HG03039 (cell line): ENCODE data around the gene AFMID.
A peak's percentile ranks its signal among the peaks of the same experiment; 100 is the strongest.
"Not testable (repeated sequence)": the region's sequence is repeated elsewhere in the genome, so short reads cannot be mapped to it uniquely, and the experiment has no call there.

Experiments used
- ATAC-seq: cut with Tn5 transposase; IDR thresholded peaks from one replicate; pipeline ENCODE4 v1.9.1; 2021; ENCODE audit warnings: mild to moderate bottlenecking, moderate library complexity; ENCODE audit not compliant: unreplicated experiment

The AFMID gene, protein sequence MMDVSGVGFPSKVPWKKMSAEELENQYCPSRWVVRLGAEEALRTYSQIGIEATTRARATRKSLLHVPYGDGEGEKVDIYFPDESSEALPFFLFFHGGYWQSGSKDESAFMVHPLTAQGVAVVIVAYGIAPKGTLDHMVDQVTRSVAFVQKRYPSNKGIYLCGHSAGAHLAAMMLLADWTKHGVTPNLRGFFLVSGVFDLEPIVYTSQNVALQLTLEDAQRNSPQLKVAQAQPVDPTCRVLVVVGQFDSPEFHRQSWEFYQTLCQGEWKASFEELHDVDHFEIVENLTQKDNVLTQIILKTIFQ

GRCh38 chr17:78186692-78187595, at the start of gene AFMID, which contains the start of gene TK1:
TSS of gene AFMID (plus strand) at chr17:78187362. CDS start at chr17:78187371, 9 bp downstream.
TSS of gene TK1 (minus strand) at chr17:78187052. CDS start at chr17:78186994, 58 bp downstream.
- peak; percentile 79 for ATAC-seq

- no peak for ATAC-seq
Observed at GRCh38 chr17:78137392-78138203, 49.6 kb upstream of the AFMID start.

GRCh38 chr17:78138204-78139060, 48.7 kb upstream of the AFMID start:
- no peak for ATAC-seq

- ATAC-seq = not testable (repeated sequence)
Observed at GRCh38 chr17:78139861-78140168, 47.3 kb upstream of the AFMID start.

DNA sequence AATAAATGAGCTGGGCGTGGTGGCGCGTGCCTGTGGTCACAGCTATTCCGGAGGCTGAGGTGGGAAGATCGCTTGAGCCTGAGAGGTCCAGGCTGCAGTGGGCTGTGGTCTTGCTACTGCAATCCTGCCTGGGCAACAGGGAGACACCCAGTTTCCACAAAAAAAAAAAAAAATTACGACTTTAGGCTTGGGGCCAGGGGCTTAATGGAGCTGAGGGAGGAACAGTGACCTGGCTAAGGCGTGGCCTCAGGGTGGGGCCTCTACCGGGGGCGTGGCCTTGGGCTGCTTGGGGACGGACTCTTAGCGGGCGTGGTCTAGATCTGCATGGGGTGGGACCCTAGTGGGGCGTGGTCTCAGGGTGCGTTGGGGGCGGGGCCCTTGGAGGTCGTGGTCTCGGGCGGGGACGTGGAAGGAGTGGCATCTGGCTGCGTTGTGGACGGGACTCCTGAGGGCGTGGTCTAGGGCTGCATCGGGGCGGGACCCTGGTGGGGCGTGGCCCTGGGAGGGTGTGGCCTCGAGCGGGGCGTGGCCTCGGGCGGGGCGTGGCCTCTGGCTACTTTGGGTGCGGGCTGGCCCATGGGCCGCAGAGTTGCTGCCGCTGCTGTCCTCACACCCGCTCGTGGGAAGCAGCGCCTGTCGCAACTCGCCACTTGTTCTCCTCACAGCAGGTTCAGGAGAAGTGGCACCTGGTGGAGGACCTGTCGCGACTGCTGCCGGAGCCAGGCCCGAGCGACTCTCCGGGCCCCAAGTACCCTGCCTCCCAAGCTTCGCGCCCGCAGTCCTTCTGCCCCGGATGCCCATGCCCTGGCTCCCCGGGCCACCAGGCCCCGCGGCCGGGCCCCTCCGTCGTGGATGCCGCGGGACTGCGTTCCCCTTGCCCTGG, 46.8 kb upstream of the AFMID start:
- ATAC-seq = peak; percentile 57

- no peak for ATAC-seq
Observed at GRCh38 chr17:78141437-78142118, 45.6 kb upstream of the AFMID start.

DNA sequence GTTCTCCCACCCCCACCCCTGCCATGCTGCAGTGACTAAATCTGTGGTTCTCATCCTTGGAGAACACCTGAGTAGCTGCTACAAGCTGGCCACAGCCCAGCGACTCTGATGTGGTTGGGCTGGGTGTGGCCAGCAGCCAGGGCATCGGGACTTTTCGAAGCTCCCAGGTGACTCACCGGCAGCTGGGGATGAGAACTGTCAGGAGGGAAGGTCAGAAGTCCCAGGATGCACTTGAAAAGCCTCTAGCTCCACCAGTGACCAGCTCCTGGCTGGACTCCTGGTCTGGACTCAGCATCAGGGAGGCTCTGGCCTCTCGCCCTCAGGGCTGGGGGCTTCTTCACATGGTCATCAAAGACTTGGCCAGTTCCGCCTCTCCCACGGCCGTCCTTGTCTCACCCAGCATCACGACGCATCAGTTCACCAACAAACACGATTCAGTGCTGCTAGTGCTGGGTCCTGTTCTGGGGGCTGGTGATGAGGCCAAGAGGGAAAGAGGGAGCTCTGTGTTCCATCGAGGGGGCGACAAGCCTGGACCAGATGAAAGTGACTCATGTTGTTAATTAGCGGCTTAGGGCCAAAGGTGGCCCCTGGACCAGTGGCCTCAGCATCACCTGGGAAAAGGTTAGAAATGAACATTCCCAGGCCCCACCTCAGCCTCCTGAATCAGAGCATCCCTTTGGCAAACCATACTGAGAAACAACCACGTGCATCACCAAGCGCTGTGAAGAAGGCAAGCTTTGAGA, 44.9 kb upstream of the AFMID start:
- no peak for ATAC-seq

DNA sequence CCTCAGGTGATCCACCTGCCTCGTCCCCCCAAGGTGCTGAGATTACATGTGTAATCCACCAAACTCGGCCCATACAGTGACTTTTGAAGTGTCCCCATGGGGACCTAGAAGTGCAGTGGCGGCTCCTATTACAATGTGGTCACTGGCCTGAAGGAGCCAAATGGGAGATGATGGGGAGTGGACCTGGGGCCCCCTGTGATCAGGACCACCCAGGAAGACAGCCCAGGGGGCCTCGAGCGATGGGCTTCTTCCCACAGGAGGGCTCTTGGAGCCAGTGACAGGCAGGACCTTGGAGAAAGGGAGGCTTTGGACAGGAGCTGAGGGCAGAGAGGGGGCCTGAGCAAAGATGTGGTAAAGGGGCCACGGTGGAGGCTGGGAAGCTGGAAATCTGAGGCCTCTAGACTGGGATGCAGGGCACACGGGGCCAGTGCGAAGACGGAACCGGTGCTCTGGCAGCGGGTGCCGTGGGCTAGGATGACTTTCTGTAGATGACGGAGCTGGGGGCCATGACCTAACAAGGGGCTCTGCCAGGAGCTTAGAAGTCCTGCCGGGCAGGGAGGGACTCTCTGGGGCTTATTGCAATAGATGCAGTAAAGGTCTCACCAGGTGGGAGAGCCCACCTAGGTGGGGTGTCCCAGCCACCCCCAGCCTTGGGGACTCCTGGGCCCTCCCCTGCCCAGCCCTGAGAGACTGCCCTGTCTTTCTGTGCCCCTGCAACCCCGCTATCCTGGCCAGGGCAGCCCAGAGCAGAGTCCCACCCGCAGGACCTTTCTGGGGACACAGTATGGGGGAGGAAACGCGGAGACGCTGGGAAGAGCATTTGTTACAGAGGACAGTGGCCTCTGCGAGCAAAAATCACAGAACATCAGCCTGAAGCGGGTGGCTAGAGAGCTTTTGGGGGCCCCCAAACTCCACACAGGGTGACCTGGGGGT, 43.7 kb upstream of the AFMID start:
- no peak for ATAC-seq

GRCh38 chr17:78144147-78144719, 42.9 kb upstream of the AFMID start:
- ATAC-seq = no peak

DNA sequence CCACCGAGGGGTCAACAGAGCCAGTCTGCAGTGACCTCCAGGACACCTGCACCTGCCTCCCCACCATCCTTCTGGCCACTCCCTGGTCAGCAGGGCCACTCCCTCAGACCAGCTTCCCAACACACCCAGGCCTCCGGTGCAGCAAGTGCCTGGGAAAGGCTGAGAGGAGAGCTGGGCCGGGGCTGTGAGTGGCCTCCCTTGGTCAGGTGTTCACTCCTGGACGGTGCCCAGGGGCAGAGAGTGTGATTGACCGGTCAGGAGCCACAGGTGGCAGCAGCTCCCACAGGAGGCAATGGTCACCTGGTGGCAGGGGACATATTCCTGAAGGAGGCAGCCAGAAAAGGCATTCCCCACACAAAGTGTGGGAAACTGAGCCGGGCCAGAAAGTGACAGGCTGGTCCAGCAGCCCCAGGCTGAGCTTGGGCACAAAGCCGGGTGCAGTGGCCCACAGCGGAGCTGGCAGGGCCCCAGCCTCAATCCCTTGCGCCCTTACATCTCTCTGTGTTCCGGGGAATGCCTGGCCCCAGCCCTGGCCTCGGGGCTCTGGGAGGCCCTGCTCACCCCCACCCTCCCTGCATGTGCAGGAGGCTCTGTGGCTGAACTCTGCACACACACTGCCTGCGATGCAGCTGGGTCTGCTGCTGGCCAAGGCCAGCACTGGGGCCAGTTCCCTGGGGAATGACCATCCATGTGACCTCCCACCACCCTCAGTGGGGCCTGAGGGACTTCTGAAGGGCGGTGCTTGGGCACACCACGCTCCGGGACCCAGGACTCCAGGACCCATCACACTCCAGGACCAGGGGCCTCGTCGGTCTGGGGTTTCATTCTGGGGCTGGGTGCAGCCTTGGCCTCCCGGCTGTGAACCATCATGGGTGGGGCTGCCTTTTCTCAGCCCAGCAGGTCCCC, 42.2 kb upstream of the AFMID start:
- no peak for ATAC-seq

DNA sequence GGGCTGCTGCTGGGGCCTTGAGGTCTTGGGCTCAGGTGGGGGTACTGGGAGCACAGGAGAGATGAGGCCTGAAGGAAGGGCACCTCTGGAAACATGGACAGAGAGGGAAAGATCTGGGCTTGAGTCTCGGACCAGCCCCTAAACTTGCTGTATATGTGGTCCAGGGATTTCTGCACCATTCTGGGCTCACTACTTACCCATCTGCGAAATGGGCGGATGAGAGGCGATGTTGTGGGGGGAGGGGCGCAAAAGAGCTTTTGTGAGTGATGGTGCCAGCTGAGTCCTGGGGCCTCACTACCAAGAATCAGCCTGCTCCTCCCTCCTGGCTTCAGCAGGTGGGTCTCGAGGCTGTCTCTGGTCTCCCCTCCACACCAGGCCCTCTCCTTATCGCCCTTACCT, 40.7 kb upstream of the AFMID start:
- no peak for ATAC-seq

GRCh38 chr17:78146881-78147280, 40.3 kb upstream of the AFMID start:
- no peak for ATAC-seq

DNA sequence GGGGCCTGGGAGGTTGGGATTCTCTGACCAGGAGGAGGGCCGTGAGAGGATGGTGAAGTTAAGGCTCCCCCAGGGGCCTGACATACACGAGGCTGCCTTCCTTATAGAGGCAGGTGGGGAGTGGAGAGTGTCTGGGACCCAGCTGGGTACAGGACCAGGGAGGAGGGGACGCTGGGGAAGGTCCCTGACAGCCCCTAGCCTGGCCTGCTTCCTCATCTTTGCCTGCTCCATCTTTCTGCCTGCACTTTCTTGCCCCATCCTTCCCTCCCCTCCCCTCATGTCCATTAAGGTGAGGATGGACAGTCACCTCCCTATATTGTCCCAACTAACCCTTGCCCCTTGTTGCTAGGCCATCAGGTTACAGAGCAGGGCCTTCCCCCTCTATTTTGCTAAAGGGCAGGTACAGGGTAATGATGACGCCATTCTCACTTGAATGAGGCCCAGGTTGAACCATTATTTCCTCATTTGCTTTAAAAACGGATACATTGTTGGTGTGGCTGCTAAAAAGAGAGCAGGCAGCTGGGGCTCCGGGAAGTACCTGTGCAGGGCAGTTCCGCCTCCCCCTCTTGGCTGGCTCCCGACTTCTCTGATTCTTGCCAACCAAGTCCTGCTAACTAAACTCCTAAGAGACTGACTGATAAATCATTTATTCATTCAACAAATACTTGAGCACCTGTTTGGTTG, 39.7 kb upstream of the AFMID start:
- no peak for ATAC-seq

DNA sequence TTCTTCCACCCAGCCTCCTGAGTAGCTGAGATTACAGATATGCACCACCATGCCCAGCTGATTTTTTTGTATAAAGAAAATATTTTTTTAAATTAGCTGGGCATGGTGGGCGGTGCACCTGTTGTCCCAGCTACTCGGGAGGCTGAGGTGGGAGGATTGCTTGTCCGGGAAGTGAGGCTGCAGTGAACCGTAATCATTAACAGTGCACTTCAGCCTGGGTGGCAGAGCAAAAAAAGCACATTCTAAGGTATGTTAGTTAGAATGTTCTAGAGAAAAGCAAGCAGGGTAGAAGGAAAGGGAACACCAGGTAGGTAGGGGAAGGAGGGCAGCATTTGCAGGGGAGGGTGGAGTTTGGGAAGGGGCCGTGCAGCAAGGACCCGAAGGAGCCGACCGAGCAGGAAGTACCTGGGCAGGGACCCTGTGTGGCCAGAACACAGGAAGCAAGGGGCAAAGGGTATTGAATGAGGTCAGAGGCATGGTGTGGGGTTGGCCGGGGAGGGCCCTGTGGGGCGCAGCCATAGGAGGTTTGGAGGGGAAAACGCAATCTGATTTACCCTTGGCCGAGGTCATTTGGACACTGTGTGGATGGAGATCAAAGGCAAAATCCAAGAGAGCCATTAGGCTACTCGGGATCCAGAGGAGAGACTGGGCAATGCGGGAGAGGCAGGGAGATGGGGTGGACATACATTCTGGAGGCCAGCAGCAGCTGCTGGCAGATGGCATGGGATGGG, 38.7 kb upstream of the AFMID start:
- ATAC-seq = no peak
